Prostate gland (tissue), 2 donors: Measurements from ENCODE around the gene APLP2. TPM values are rescaled to one million over a fixed set of nuclear protein-coding genes. Genes with fewer than 3 reads are reported as not detected.
A peak's percentile ranks its signal among the peaks of the same experiment; 100 is the strongest.

ENCODE experiments used
- DNase-seq: peaks from one replicate; pipeline ENCODE4 v3.0.0-alpha.2; 2019; ENCODE audit warnings: low spot score
- H3K27ac ChIP-seq, 2 donors: fragments of 200-600 bp; sonication (generic); 2 replicates each; pipeline ENCODE4 v1.5.1; 2017 to 2019
- H3K27me3 ChIP-seq: fragments of 200-600 bp; sonication (generic); replicated peaks from 2 replicates; pipeline ENCODE4 v1.5.1; 2019; ENCODE audit not compliant: insufficient read depth
- H3K36me3 ChIP-seq, 2 donors: fragments of 200-600 bp; sonication (generic); 1 replicate in 1 of 2; 2 replicates in 1 of 2; pipeline versions ENCODE4 v1.5.1 to v1.8.1; 2017 to 2019
- H3K4me1 ChIP-seq: fragments of 200-600 bp; sonication (generic); replicated peaks from 2 replicates; pipeline ENCODE4 v1.5.1; 2019
- H3K4me3 ChIP-seq, 2 donors: fragments of 200-600 bp; sonication (generic); 2 replicates each; pipeline ENCODE4 v1.5.1; 2017 to 2019
- H3K9me3 ChIP-seq: fragments of 200-600 bp; sonication (generic); 2 replicates; pipeline ENCODE4 v1.5.1; 2017
- CTCF ChIP-seq, 4 experiments: fragments of 200-600 bp in 2 of 4; fragments of 450-650 bp in 2 of 4; sonication (generic) in 2 of 4; IDR thresholded peaks; 1 replicate in 3 of 4; 2 replicates in 1 of 4; pipeline ENCODE4 v1.5.1; 2016 to 2019; ENCODE audit warnings: antibody characterized with exemption in 4 of 4, mild to moderate bottlenecking in 2 of 4, moderate library complexity in 2 of 4
- POLR2A ChIP-seq: fragments of 450-650 bp; IDR thresholded peaks from one replicate; pipeline ENCODE4 v1.6.1; 2016; ENCODE audit warnings: antibody characterized with exemption, mild to moderate bottlenecking
- POLR2AphosphoS5 ChIP-seq: sonication (generic); formaldehyde crosslinking; IDR thresholded peaks from one replicate; pipeline ENCODE4 v1.6.1; 2017; ENCODE audit warnings: antibody characterized with exemption
- WGBS: methylation state at CpG from one replicate; pipeline ENCODE4 v1.1.5; 2018; 5-methylcytosine and 5-hydroxymethylcytosine counted together
- intact Hi-C: fragments of 100-400 bp; cut with DNase I; formaldehyde crosslinking; loops from one replicate; pipeline ENCODE4 v1.14.2; 2022
- total RNA-seq, 2 donors: library from RNA; depleted of rRNA; stranded (reverse); fragments of >200 nt; gene quantifications; one replicate each; pipeline ENCODE4 v1.1.0, GENCODE V29; 2016

APLP2 gene
- total RNA-seq, 2 donors from 2014 or later, result 222 to 434 TPM

- H3K9me3 ChIP-seq, result no peaks in the 10 kb centered on the region
- DNase-seq, result peak; percentile 35
- H3K36me3 ChIP-seq, result no peaks in the 10 kb centered on the region
- H3K4me1 ChIP-seq, result peaks cover 8% of the 10 kb centered on the region
- intact Hi-C loops, result no loop called here
- no peaks in the 10 kb centered on the region for H3K27me3 ChIP-seq
- TF ChIP-seq POLR2A (no peak), CTCF (IDR thresholded peaks at IDR 0.05) (no peak), POLR2AphosphoS5 (peak; percentile 44)
- no peak overlapping the region for H3K4me3 ChIP-seq
- H3K27ac ChIP-seq, result peak overlapping the region in 1 of 2 donors; percentile 37
- WGBS, result 5% methylated on average over 2 of the region's 2 CpGs
Measured at GRCh38 chr11:130050257-130050656, 19.4 kb upstream of the APLP2 start.

- intact Hi-C loops, result no loop called here
- H3K27ac ChIP-seq, result peak overlapping the region in 1 of 2 donors; percentile 37
- no peaks in the 10 kb centered on the region for H3K36me3 ChIP-seq
- H3K4me3 ChIP-seq, result no peak overlapping the region
- TF ChIP-seq CTCF (IDR thresholded peaks at IDR 0.05) (no peak), POLR2AphosphoS5 (no peak), POLR2A (no peak)
- no peaks in the 10 kb centered on the region for H3K27me3 ChIP-seq
- peaks cover 8% of the 10 kb centered on the region for H3K4me1 ChIP-seq
- 95% methylated on average over 1 of the region's 1 CpG for WGBS
- no peak for DNase-seq
- H3K9me3 ChIP-seq, result no peaks in the 10 kb centered on the region
Measured at GRCh38 chr11:130051082-130051481, 18.6 kb upstream of the APLP2 start.

GRCh38 chr11:130052567-130052966 lies 17.1 kb upstream of the APLP2 start:
- 68% methylated on average over 3 of the region's 3 CpGs for WGBS

GRCh38 chr11:130054966-130055365 lies 14.7 kb upstream of the APLP2 start:
- H3K27me3 ChIP-seq, result no peaks in the 10 kb centered on the region
- no peaks in the 10 kb centered on the region for H3K36me3 ChIP-seq
- no peaks in the 10 kb centered on the region for H3K9me3 ChIP-seq
- no peak overlapping the region for H3K4me3 ChIP-seq
- DNase-seq, result no peak
- peaks cover 7% of the 10 kb centered on the region for H3K4me1 ChIP-seq
- 21% methylated on average over 2 of the region's 2 CpGs for WGBS
- H3K27ac ChIP-seq, result no peak overlapping the region
- no peak for TF ChIP-seq POLR2A
- TF ChIP-seq CTCF (IDR thresholded peaks at IDR 0.05), result no peak
- TF ChIP-seq POLR2AphosphoS5, result no peak
- intact Hi-C loops, result no loop called here

More at GRCh38 chr11:130052567-130052966, 17.1 kb upstream of the APLP2 start:
- Histone ChIP-seq H3K4me1 (peaks cover 8% of the 10 kb centered on the region), H3K9me3 (no peaks in the 10 kb centered on the region), H3K4me3 (no peak overlapping the region), H3K36me3 (no peaks in the 10 kb centered on the region), H3K27ac (no peak overlapping the region), H3K27me3 (no peaks in the 10 kb centered on the region)
- intact Hi-C loops, result no loop called here
- DNase-seq, result no peak
- no peak for TF ChIP-seq POLR2AphosphoS5
- no peak for TF ChIP-seq CTCF (IDR thresholded peaks at IDR 0.05)
- TF ChIP-seq POLR2A, result no peak

- 52% methylated on average over 5 of the region's 5 CpGs for WGBS
- Histone ChIP-seq H3K4me3 (no peak overlapping the region), H3K36me3 (no peaks in the 10 kb centered on the region), H3K27ac (no peak overlapping the region), H3K9me3 (no peaks in the 10 kb centered on the region), H3K27me3 (no peaks in the 10 kb centered on the region), H3K4me1 (peaks cover under 1% of the 10 kb centered on the region)
- no peak for TF ChIP-seq CTCF (IDR thresholded peaks at IDR 0.05)
- no peak for TF ChIP-seq POLR2AphosphoS5
- DNase-seq, result no peak
- intact Hi-C loops, result no loop called here
Measured at GRCh38 chr11:130055617-130056016, 14.1 kb upstream of the APLP2 start.
